GM19463 (cell line): ENCODE data around the gene CLDN11.

ENCODE experiments used
- ATAC-seq: cut with Tn5 transposase; IDR thresholded peaks from one replicate; pipeline ENCODE4 v1.9.1; 2021; ENCODE audit warnings: mild to moderate bottlenecking, moderate library complexity; ENCODE audit not compliant: unreplicated experiment

CLDN11 gene

DNA sequence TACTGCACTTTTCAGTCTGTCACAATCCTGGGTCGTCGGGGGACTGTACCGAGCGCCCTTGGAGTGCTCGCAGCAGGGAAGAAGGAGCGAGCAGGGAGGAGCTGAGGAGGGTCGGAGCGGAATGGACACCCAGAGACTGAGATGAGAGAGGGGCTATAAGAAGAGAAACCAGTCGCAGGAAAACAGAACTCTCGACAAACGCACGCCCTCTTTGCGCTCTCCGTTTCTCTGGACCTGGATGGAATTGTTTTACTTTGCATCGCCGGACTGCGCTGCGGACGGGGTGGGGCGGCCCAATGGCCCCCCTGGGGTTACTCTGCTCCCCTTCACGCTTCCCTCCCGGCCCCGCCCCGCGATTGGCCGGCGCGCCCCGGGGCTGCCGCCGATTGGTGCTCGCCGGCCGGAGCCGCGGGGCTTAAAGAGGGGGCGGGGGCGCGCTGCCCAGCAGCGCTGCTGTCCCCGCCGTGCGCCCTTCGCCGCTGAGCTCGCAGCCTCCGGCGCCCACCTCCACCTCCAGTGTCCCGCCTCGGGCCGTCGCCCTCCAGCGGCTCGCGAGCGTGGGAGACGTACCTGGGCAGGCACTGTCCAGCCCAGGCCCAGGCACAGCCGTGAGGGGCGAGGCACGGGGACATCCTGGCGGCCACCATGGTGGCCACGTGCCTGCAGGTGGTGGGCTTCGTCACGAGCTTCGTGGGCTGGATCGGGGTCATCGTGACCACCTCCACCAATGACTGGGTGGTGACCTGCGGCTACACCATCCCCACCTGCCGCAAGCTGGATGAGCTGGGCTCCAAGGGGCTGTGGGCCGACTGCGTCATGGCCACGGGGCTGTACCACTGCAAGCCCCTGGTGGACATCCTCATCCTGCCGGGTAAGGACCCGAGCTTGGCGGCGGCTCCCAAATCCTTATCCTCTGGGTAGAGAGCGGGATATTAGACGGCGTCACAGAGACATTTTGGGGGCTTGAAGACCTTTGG, at the start of gene CLDN11:
CLDN11 (plus strand) TSS at position 447 of the 977 bp plus-strand sequence; CDS start at position 646, 199 bp downstream.
- ATAC-seq: no peak

DNA sequence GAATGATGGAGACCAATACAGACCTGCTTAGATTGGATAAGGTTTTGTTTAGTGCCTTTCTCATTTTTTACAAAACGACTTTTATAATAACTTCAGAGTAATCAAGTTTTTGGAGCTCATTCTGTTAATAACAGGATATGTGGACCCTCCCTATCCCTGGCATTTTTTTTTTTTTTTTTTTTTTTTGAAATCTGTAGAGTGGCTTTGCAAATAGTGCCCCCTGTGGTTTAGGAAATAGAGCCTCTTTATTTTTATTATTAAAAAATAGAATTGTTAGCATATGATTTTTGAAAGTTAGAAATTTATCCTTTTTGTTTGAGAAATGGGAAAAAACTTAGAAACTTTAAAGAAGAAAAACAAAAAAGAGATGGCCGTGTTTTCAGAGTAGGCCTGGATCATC, 49.7 kb upstream of the CLDN11 start:
- ATAC-seq: no peak

DNA sequence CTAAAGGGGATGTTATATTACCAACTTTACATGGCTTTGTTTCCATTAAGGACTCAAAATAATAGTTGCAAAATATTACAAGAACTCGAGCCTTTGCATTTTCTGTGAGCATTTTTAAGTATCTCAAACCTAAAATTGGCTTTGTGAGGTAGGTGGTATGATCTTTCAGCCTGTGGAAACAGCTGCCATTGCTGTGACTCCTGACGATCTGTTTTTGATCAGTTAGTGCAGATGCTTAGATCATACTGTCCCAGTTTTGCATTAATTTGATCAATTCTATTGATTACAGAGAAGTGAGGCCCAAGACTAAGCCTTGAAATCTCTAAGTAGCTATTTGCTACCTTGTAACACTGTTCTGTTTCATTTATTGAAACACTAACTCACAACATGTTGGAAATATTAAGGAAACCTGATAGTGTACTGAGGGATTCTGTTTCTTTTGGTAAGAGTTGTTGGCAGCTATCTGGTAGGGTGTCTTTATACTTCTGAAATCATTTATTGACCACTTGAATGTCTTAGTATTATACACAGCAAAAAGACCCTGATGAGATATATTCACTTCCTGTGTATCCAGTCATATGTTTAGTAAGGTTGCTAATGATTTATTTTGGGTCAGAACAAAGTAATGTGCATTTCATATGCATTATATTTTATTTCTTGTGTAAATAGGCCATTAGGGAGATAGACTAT, 46.3 kb upstream of the CLDN11 start:
- ATAC-seq: no peak

DNA sequence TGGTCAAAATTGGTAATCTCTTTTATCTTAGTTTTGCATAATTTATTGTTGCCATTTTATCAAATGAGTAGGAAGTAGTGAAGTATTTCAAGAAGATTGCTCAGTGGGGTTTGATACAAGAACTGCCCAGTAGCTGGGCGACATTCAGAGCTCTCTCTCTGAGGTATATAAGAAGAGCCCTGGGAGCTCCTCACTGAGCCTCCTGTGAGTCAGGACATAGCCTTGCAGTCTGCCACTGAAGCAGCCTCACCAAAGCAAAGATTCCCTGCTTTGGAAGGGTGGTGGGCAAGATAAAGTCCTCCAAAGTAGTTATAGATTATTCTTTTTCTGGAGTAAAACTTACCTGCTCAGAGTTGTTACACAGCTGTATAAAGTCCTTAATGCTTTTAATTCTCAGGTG, 35.1 kb upstream of the CLDN11 start:
- no peak for ATAC-seq

DNA sequence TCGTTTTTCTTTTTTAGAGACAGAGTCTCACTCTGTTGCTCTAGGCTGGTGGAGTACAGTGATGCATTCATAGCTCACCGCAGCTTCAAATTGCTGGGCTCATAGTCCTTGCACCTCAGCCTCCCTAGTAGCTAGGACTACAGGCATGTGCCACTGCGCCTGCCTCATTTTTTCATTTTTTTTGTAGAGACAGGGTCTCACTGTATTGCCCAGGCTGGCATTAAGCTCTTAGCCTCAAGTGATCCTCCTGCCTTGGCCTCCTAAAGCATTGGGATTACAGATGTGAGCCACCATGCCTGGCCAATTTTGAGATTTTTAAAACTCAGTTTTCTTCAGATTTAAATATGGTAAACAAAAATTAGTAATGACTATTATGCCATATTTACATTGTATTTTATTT, 32.2 kb upstream of the CLDN11 start:
- no peak for ATAC-seq

DNA sequence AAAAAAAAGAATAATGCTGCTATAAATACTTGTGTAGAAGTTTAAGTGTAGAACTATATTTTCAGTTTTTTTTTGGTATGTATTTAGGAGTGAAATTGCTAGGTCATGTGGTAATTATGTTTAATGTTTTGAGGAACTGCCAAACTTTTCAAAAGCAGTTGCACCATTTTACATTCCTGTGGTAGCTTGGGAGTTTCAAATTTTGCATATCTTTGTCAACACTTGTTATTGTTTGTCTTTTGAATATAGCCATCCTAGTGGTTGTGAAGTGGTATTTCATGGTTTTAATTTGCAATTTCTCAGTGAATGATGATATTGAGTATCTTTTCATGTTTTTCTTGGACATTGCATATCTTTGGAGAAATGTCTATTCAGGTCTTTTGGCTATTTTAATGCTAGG, 30.7 kb upstream of the CLDN11 start:
- no peak for ATAC-seq

DNA sequence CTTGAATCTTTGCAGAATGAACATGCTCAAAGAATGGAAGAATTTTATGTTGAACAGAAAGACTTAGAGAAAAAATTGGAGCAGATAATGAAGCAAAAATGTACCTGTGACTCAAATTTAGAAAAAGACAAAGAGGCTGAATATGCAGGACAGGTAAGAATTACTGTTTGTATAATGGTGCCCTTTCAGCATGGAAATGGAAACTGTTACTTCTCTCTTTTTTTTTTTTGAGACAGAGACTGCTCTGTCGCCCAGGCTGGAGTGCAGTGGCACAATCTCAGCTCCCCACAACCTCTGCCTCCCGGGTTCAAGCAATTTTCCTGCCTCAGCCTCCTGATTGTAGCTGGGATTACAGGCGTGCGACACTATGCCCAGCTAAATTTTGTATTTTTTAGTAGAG, 27.6 kb upstream of the CLDN11 start:
- ATAC-seq: no peak

DNA sequence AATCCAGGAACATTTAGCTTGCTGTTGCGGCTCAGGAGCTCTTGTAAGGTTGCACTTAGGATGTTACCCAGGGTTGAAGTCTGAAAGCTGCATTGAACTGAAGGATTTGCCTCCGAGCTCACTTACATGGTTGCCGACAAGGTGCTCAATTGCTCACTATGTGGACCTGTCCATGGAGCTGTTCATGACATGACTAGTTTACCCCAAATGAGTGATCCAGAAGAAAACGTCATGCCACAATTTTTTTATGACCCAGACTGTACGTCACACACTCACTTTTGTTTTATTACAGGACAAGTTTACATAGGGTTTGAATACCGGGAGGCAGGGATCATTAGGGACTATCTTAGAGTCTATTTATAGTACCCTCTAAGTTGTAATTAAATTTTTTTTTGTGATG, 21.0 kb upstream of the CLDN11 start:
- no peak for ATAC-seq

DNA sequence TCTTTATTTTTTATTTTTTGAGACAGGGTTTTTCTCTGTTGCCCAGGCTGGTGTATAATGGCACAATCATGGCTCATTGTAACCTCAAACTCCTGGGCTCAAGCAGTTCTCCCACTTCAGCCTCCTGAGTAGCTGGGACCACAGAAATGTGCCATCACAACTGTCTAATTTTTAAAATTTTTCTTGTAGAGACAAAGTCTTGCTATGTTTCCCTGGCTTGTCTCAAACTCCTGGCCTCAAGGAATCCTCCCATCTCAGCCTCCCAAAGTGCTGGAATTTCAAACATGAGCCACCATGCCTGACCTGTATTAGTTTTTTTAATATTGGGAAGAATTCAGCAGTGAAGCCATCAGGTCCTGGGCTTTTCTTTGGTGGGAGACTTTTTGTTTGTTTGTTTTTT, 13.6 kb upstream of the CLDN11 start:
- ATAC-seq: no peak

DNA sequence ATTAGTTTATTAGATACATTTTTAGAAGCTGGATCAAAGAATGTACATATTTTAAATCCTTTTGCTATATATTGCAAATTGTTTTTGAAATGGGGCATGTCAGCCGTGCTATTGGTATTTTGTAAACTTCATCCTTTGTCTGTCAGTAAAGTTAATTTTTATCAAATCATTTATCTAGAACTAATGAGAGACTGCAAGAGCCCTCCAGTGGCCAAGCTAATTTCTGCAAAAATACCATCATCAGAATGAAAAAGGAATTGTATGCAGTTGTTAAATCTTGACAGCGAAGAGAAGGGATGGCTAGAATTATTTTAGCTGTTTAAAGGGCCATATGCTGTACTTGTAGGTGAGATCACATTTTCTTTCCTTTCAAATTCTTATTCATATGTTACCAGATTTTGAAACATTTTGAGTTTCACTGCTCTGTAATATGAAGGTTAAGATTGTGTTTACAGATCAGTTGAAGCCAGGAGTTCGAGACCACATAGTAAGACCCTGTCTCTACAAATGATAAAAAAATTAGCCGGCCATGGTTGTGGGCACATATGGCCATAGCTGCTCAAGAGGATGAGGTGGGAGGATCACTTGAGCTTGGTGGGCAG, 8.1 kb upstream of the CLDN11 start:
- no peak for ATAC-seq

DNA sequence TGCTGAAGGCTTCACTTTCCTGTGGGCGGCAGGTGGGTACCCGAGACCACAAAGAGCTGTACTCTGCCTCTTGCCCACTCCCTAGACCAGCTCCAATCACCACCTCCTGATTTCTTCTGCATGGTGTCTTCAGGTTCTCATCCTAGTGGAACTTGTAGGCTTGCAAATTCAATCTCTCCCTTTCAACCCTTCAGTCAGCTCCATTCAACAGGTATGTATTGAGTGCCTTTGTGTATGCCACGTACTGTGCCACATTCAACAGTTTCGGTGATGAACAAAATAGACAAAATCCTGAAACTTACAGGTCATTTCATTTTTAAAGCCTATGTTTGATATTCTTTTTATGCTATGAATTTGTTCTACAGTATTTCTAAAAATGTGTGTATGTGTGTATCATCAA, 5.4 kb upstream of the CLDN11 start:
- no peak for ATAC-seq

DNA sequence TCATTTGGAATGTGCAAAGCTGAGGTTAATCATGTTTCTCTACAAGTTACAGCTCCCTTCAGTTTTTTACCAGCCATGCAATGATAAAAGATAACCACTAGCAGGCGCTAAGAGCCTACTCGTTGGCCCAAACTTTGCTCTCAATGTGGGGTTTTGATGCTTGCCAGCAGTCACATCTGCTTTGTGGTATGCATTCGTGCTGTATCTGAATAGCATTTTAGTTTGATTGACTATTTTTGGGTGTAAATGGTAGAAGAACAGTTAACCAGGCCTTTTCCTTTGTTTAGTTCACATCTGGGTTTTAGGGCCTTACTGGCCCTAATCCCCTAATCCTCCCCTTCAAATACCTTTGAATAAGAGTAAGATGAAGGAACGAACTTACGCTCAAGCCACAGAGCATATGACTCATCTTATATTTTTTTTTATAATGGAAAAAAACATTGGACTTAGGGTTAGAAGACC, 4.4 kb upstream of the CLDN11 start:
- ATAC-seq: peak; percentile 59

DNA sequence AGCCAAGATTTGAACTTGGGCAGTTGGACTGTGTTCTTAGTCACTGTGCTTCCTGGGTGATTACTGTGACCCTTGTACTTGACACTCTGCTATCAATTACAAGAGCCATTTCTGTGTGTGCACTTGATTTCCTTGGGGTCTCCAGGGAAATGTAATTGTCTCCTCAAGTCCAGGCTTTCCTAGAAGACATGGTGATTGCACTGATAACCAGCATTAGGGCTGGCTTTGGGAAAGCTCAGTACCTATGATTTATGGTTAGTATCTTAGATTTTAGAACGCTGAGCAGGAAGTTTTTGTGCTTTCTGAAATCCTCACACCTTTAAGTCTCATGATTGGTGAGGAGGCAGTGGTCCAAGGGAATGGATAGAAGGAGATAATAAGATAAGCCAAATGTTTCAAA, 1.6 kb upstream of the CLDN11 start:
- no peak for ATAC-seq

DNA sequence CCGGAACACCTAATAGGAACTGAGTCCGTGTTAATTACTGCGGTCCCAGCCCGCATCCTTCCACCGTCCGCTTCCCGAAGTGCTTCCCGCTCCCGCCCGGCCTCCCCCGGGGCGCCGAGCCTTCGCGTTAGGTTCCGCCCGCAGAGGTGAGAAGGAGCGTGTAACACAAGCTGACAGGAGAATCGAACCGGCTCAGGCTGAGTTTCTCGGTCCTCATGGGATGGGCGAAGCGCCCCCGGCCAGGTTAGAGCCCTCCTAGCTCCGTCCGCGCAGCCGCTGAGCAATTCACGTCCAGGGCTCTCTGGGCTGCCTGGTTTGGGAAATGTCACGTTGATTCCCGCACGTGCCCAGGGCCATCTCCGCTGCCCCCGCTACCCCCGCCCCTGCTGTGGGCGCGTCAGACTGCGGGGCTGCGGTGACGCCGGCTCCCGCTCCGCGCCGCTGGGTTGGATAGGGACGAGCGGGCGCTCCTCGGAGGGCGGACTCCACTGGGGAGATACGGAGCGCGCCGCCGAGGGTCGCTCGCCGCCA, 954 bp downstream of the CLDN11 start:
- ATAC-seq: no peak

DNA sequence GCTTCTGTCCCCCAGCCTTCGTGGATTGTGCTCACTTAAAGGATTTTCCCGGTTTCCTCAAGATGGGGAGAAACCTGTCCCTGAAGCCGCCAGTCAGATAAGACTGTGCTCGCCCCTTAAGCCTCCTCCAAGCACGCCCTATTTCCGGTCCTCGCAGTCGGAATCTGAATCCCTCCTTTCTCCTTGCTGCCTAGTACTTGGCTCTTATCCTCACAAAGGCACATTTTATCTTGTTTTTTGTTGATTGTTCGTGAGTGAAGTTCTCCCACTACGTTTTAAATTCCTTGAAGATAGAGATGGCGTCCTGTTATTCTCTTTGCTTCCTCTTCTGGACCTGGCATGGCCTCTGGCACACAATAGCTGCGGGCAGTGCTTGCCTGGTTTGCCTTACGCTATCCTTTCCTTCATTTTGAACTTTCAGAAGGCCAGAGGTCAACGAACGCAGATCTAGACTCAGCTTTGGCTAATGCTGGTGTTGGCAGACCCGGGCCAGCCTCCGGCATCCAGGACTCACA, 1.7 kb downstream of the CLDN11 start:
- no peak for ATAC-seq

DNA sequence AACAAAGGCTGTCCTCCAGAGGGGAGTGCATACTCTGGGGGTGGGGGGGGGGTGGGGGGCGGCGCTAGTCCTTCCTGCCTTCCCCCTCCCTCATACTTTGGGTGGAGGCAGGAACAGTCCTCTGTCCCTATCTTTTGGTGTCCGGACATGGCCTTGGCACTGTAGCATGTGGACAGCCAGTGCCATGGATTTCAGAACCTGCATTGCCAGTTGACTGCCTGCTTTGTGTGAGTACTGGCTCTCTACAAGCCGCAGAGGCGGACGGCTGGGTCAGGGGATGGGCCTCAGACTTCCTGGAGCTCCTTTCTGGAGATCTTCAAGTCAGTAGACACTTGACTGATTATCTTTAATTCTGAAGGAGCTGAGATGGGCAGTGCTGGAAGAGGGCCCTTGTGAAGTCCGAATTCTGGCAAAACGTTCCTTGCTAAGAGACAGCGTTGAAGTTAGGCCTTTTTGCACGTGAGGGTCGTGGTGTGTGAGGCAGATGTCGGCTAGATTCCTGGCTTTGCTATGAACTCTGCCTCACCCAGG, 2.5 kb downstream of the CLDN11 start:
- no peak for ATAC-seq

DNA sequence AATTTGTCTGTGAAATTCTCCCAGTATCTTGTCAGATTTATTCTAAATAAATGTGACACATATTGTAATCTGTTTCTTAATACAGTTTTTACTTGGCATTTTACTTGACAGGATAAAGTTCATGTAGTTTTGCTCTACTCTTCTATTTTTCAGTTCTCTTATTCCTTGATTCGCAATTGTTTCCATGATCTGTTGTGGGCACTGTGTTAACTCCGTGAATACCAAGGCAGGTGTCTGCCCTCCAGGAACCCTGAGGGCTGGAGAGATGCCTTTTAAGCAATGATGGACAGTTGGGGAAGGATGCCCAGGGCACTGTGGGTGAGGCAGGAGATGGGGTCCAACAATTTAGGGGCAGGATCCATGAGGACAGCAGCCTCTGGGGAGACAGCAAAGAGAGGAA, 3.1 kb downstream of the CLDN11 start:
- ATAC-seq: no peak

DNA sequence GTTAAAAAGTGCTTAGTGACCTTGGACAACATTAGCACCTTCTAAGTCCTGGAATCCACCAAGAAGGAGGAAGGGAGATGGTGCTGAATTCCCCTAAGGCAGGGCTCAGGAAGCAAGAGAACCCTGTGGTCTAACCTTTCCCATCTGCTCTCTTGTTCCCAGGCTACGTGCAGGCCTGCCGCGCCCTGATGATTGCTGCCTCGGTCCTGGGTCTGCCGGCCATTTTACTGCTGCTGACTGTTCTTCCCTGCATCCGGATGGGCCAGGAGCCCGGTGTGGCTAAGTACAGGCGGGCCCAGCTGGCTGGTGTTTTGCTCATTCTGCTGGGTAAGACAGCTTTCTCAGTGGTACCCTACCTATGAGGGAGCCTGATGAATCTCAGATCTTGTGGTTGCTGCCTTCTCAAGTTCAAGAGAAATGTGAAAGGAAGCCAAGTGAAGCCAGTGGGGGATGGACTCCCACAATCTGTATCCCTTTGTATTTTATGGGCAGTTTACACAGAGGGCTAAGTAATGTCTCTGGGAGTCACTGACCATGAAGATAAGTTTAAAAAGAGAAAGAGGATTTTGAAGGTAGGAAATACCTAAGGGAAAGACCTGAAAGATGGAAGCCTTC, 4.4 kb downstream of the CLDN11 start:
- no peak for ATAC-seq

DNA sequence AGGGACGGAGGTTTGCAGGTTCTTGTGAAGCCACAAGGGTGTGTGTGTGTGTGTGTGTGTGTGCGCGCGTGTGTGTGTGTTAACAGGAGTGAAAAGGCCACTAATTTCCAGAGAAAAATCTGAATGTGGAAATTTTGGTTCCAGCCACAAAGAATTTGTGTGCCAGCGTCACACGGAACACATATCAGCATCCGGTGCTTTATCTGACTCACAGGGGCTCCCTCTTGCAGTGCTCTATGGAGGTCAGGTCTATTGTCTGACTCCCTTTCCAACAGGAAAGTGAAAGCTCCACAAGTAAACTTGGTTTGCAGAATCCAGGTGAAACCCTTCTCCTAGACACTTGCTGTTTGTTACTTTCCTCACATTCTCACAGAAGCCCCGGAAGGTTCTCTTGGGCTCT, 6.2 kb downstream of the CLDN11 start:
- no peak for ATAC-seq

DNA sequence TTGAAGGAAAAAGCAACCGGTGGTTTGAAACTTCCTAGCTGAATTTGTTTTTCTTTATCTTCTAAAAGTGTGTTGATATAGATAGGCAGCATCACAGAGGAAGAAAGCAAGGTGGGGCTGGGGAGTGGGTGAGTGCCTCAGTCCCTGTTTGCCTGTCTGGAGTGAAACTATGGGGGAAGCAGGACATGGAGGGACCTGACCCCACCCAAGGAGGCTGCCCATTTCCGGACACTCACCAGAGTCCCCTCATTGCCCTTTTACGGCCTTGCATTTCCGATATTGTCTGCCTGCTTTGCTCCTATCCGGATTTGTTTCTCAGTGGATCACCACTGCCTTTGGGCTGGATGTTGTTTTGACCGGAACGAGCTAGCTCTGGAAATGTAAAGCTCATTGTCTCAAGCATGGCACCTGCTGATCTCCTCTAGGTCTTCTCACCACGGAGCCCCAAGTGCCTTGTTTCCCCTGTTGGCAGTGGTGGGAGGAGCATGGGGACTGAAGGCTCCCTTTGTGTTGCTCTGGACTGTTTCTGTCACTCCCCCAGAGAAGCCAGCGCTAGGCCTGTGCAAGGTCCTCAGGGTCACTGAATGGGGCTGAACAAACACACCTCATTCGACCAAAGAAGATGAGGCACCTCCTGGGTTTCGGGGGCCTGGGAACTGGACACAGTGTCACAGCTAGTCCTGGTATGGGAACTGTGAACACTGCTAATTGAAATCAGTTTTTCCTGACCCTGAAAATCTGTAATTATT, 7.0 kb downstream of the CLDN11 start:
- ATAC-seq: no peak
